ENCODE results near the gene KRTAP12-2.
"Not testable (repeated sequence)": the region's sequence is repeated elsewhere in the genome, so short reads cannot be mapped to it uniquely, and the experiment has no call there.

KRTAP12-2 gene

GRCh38 chr21:44682580-44683151 lies 15.9 kb upstream of the KRTAP12-2 start:
- DNase-seq, result no peak

- DNase-seq, result no peak
These were observed 15.3 kb upstream of the KRTAP12-2 start, which contains the start of gene KRTAP12-1 for GRCh38 chr21:44681861-44682579. KRTAP12-1 (minus strand) TSS chr21:44682163; CDS start chr21:44682123, 40 bp downstream.

GRCh38 chr21:44681152-44681551 lies 14.4 kb upstream of the KRTAP12-2 start:
- no peak for DNase-seq

GRCh38 chr21:44677881-44678280 lies 11.2 kb upstream of the KRTAP12-2 start:
- no peak for DNase-seq

- DNase-seq, result no peak
These were observed 5.2 kb upstream of the KRTAP12-2 start for GRCh38 chr21:44671911-44672310.

GRCh38 chr21:44670642-44671432 lies 4.1 kb upstream of the KRTAP12-2 start:
- no peak for DNase-seq

- DNase-seq, result no peak
These were observed 885 bp upstream of the KRTAP12-2 start for GRCh38 chr21:44667612-44668011.

GRCh38 chr21:44664691-44665090 lies 2.0 kb downstream of the KRTAP12-2 start:
- DNase-seq, result no peak

GRCh38 chr21:44661567-44661966 lies 5.2 kb downstream of the KRTAP12-2 start:
- not testable (repeated sequence) for DNase-seq

GRCh38 chr21:44658913-44659595 lies 7.7 kb downstream of the KRTAP12-2 start:
- no peak for DNase-seq

GRCh38 chr21:44658541-44658910 lies 8.2 kb downstream of the KRTAP12-2 start:
- no peak for DNase-seq

- DNase-seq, result no peak
These were observed 8.8 kb downstream of the KRTAP12-2 start, which contains the start of gene KRTAP12-3 for GRCh38 chr21:44657635-44658540. KRTAP12-3 (plus strand) TSS chr21:44657932; CDS start chr21:44657980, 48 bp downstream.

GRCh38 chr21:44656868-44657267 lies 9.9 kb downstream of the KRTAP12-2 start:
- DNase-seq, result no peak

GRCh38 chr21:44654576-44655175 lies 12.1 kb downstream of the KRTAP12-2 start, which contains the start of gene KRTAP12-4:
KRTAP12-4 (minus strand) TSS chr21:44654659; CDS start chr21:44654614, 45 bp downstream.
- DNase-seq, result no peak

GRCh38 chr21:44653656-44654575 lies 12.8 kb downstream of the KRTAP12-2 start:
- no peak for DNase-seq

GRCh38 chr21:44653123-44653522 lies 13.6 kb downstream of the KRTAP12-2 start:
- DNase-seq, result no peak

GRCh38 chr21:44650973-44651675 lies 15.6 kb downstream of the KRTAP12-2 start:
- no peak for DNase-seq

GRCh38 chr21:44650265-44650972 lies 16.3 kb downstream of the KRTAP12-2 start:
- DNase-seq, result no peak
